Hepatocyte (in vitro differentiated cells): ENCODE results near the gene EYS. TPM values are rescaled to one million over a fixed set of nuclear protein-coding genes. Genes with fewer than 3 reads are reported as not detected.

ENCODE experiments used
- DNase-seq: peaks from one replicate; pipeline ENCODE4 v3.0.0-alpha.2; 2016; ENCODE audit warnings: low spot score
- H2AFZ ChIP-seq: fragments of 200-600 bp; sonication (generic); 2 replicates; pipeline ENCODE4 v1.6.0; 2016; ENCODE audit warnings: antibody characterized with exemption, mild to moderate bottlenecking
- H3K27ac ChIP-seq: fragments of 200-600 bp; sonication (generic); 2 replicates; pipeline ENCODE4 v1.5.1; 2016; ENCODE audit warnings: mild to moderate bottlenecking
- H3K27me3 ChIP-seq: fragments of 200-600 bp; sonication (generic); 2 replicates; pipeline ENCODE4 v1.6.1; 2016
- H3K36me3 ChIP-seq: fragments of 200-600 bp; sonication (generic); replicated peaks from 2 replicates; pipeline ENCODE4 v1.5.1; 2016; ENCODE audit warnings: low read depth; ENCODE audit not compliant: insufficient read depth
- H3K4me1 ChIP-seq: fragments of 200-600 bp; sonication (generic); 2 replicates; pipeline ENCODE4 v1.5.1; 2016; ENCODE audit warnings: mild to moderate bottlenecking, moderate library complexity; ENCODE audit not compliant: insufficient read depth
- H3K4me2 ChIP-seq: fragments of 200-600 bp; sonication (generic); 2 replicates; pipeline ENCODE4 v1.6.0; 2016
- H3K4me3 ChIP-seq: fragments of 200-600 bp; sonication (generic); 2 replicates; pipeline ENCODE4 v1.5.1; 2016; ENCODE audit warnings: mild to moderate bottlenecking
- H3K79me2 ChIP-seq: fragments of 200-600 bp; sonication (generic); 2 replicates; pipeline ENCODE4 v1.6.0; 2017; ENCODE audit warnings: mild to moderate bottlenecking
- H3K9me2 ChIP-seq: fragments of 200-600 bp; sonication (generic); replicated peaks from 2 replicates; pipeline ENCODE4 v1.6.0; 2017; ENCODE audit warnings: mild to moderate bottlenecking; ENCODE audit not compliant: insufficient read depth
- H3K9me3 ChIP-seq: fragments of 200-600 bp; sonication (generic); 2 replicates; pipeline ENCODE4 v1.5.1; 2016; ENCODE audit warnings: low read depth, mild to moderate bottlenecking
- H4K20me1 ChIP-seq: fragments of 200-600 bp; sonication (generic); 2 replicates; pipeline ENCODE4 v1.6.0; 2016; ENCODE audit warnings: mild to moderate bottlenecking; ENCODE audit not compliant: insufficient read depth, poor library complexity, severe bottlenecking
- EZH2 ChIP-seq: fragments of 200-600 bp; sonication (generic); IDR thresholded peaks from 2 replicates; pipeline ENCODE4 v1.6.1; 2016; ENCODE audit warnings: antibody characterized with exemption, mild to moderate bottlenecking, borderline replicate concordance
- EZH2phosphoT487 ChIP-seq: fragments of 200-600 bp; sonication (generic); IDR thresholded peaks from one replicate; pipeline ENCODE4 v1.6.1; 2018; ENCODE audit warnings: antibody characterized with exemption, mild to moderate bottlenecking, low read depth, moderate library complexity; ENCODE audit not compliant: unreplicated experiment, severe bottlenecking
- WGBS: methylation state at CpG from one replicate; pipeline ENCODE4 v1.1.6; 2016; ENCODE audit warnings: low lambda C conversion rate; ENCODE audit errors: missing lambda C conversion rate; 5-methylcytosine and 5-hydroxymethylcytosine counted together
- polyA plus RNA-seq: library from polyadenylated mRNA; unstranded; fragments of >200 nt; fragmentation: Nextera tagmentation; extraction: Ambion mirVana; gene quantifications from 2 replicates; pipeline ENCODE4 v1.2.1, GENCODE V29; 2016
- total RNA-seq: library from RNA; depleted of rRNA; stranded (reverse); fragments of >200 nt; gene quantifications from 2 replicates; pipeline ENCODE4 v1.2.3, GENCODE V29; 2014
- TF ChIP-seq, protein P1 (sequence below): fragments of 200-600 bp; sonication (generic); IDR thresholded peaks from 2 replicates; pipeline ENCODE4 v1.5.1; 2016; ENCODE audit warnings: antibody characterized with exemption, mild to moderate bottlenecking; ENCODE audit not compliant: poor library complexity

The EYS gene
- total and polyA plus RNA-seq, 2 experiments from 2014 or later = 0.57 to 0.68 TPM

DNA sequence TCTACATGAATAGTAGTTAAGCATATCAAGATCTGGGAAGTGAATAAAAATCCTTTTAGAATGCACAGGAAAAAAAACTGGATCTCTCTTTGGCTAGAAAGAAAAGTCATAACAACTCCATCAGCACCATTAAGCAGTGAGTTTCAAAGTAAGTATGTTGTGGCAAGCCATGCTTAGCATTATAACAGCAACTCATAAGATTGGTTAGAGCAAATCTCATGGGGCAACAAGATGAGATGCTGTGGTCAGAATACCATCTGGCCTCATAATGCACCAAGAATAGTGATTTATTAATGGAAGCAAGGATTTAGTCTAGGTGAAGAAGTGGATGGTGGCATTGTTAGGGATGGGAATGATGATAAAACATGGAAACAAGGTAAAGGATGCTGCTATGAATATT, 1912.0 kb downstream of the EYS start:
- TF ChIP-seq EZH2phosphoT487 (no peak), EZH2 (no peak)
- TF ChIP-seq, protein P1, sequence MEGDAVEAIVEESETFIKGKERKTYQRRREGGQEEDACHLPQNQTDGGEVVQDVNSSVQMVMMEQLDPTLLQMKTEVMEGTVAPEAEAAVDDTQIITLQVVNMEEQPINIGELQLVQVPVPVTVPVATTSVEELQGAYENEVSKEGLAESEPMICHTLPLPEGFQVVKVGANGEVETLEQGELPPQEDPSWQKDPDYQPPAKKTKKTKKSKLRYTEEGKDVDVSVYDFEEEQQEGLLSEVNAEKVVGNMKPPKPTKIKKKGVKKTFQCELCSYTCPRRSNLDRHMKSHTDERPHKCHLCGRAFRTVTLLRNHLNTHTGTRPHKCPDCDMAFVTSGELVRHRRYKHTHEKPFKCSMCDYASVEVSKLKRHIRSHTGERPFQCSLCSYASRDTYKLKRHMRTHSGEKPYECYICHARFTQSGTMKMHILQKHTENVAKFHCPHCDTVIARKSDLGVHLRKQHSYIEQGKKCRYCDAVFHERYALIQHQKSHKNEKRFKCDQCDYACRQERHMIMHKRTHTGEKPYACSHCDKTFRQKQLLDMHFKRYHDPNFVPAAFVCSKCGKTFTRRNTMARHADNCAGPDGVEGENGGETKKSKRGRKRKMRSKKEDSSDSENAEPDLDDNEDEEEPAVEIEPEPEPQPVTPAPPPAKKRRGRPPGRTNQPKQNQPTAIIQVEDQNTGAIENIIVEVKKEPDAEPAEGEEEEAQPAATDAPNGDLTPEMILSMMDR = no peak
- no peaks in the 10 kb centered on the region for H3K9me2 ChIP-seq
- no peaks in the 10 kb centered on the region for H4K20me1 ChIP-seq
- no peak overlapping the region for H3K4me3 ChIP-seq
- no peaks in the 10 kb centered on the region for H3K4me1 ChIP-seq
- H3K27me3 ChIP-seq = no peaks in the 10 kb centered on the region
- no peak overlapping the region for H3K4me2 ChIP-seq
- no peak overlapping the region for H3K27ac ChIP-seq
- no peaks in the 10 kb centered on the region for H3K36me3 ChIP-seq
- no peak for DNase-seq
- no peaks in the 10 kb centered on the region for H3K79me2 ChIP-seq
- H2AFZ ChIP-seq = no peak overlapping the region
- no peaks in the 10 kb centered on the region for H3K9me3 ChIP-seq

DNA sequence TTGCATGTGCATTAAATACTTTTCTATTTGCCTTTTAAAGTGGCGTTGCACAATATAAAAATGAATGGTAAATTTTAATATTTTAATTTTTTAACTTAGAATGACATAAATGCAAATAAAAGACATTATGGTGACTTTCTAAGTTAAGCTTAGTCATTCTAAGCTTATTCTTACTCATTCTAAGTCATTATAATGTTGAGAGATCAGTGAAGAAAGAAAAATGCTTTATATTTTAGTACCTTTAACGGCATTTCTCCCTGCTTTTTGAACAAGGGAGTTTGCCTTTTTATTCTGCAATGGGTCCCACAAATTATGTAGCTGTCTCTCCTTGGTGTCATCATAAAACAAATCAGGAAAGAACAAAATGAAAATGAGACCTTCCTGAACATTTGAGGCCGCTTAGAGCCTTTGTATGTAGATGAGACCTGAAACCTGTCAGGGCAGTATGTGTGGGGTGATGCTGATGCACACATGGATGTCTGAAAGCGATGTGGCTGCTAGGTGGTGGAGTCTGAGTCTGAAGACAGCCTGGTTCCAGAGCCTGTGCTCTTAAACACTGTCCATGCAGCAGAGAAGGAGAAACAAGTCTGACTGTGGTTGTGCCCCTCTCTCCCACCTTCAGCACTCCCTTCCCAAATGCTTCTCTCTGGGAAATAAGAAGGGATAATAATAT, 1913.4 kb downstream of the EYS start:
- 82% methylated on average over 4 of the region's 4 CpGs for WGBS
- Histone ChIP-seq H3K79me2 (no peaks in the 10 kb centered on the region), H2AFZ (no peak overlapping the region), H3K36me3 (no peaks in the 10 kb centered on the region), H3K27me3 (no peaks in the 10 kb centered on the region), H3K9me2 (no peaks in the 10 kb centered on the region), H3K27ac (peak overlapping the region; percentile 9), H3K4me1 (no peaks in the 10 kb centered on the region), H3K9me3 (no peaks in the 10 kb centered on the region), H4K20me1 (no peaks in the 10 kb centered on the region), H3K4me2 (no peak overlapping the region), H3K4me3 (no peak overlapping the region)
- TF ChIP-seq EZH2phosphoT487 (no peak), EZH2 (no peak)
- TF ChIP-seq, protein P1 = no peak
- no peak for DNase-seq

DNA sequence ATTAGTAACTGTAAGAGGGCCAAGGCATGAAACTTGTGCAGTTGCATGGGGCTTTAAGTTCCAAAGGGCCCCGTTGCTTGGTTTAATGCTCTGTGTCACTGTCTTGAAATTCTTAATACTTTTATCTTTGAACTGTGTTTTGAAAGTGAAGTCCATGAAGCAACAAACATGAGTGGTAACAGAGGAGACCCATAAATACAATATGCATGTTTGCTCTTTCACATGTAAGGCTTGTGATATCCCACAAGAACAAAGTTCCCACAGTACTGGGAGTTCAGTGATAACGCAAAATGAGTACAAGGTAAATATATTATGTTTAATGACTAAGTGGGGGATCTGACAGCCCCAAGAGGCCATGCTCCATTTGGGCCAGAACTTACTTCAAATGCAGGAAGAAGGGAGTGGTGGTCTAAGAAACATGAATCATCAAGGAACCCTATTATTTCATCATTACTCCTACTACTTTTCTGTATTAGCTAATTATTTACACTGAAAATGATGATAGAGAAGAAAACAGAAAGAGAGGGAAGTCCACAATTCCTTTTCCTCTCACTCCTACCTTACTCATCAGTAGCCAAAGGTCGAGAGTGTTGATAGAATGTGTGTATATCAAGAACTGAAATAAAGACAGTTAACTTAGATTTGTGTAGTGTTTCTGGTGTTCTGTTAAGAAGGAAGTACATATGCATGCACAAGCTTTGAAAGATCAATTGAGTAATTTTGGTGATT, 1914.1 kb downstream of the EYS start:
- Histone ChIP-seq H3K27ac (peak overlapping the region; percentile 9), H3K27me3 (no peaks in the 10 kb centered on the region), H4K20me1 (no peaks in the 10 kb centered on the region), H3K4me1 (no peaks in the 10 kb centered on the region), H3K9me2 (no peaks in the 10 kb centered on the region), H2AFZ (no peak overlapping the region), H3K4me2 (peak overlapping the region; percentile 5), H3K79me2 (no peaks in the 10 kb centered on the region), H3K4me3 (no peak overlapping the region), H3K9me3 (no peaks in the 10 kb centered on the region), H3K36me3 (no peaks in the 10 kb centered on the region)
- TF ChIP-seq, protein P1 = no peak
- no peak for TF ChIP-seq EZH2phosphoT487
- no peak for TF ChIP-seq EZH2
- peak; percentile 19 for DNase-seq
- 63% methylated on average over 3 of the region's 3 CpGs for WGBS
